ENCODE measurements around the gene FBXW2.
A peak's percentile ranks its signal among the peaks of the same experiment; 100 is the strongest.

The FBXW2 gene

DNA sequence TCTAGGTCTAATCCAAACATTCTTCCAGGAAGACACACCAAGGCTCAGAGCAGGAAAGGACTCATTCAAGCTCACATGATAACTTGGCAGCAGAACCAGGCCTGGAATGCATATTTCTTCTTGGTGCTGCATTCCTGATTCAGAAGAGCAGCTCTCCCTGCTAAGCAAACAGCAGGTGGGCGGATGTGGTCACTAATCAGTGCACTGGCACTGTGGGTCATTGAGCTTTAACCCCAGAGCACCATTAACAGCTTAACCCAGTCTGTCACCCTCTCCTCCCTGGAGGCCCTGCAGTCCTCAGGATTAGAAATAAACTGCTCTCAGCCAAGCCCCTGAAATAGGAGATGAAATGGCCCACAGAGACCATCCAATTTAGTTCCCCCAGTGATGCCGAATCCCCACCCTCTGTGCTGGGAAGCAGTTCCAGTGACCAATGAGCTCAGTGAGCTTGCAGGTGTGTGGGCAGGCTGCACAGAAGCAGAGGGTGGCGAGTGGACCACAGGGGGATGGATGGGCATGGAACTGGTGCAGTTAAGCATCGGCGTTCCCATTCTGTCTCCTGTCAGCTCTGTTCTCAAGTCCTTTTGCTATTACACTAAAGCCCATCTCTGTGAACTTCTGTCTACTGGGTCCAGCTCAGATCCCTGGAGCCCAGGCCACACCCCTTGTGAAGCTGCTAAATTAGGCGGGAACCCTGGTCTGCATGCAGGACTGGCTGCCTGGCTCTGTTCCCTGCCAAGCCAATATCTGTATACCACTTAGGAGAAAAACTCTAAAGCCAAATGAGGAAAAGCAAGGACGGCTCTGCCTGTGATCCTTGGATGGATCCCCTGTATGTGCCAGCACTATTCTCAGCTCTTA, 62.3 kb downstream of the FBXW2 start:
- TF ChIP-seq TEAD4 (IDR thresholded peaks at IDR 0.05), result peak; percentile 100
- TF ChIP-seq EP300 (IDR thresholded peaks at IDR 0.05; ENCODE audit: borderline replicate concordance), result peak; percentile 99
- TF ChIP-seq TCF12 (IDR thresholded peaks at IDR 0.05; ENCODE audit: low read depth), result peak; percentile 99
- TF ChIP-seq, protein P1, sequence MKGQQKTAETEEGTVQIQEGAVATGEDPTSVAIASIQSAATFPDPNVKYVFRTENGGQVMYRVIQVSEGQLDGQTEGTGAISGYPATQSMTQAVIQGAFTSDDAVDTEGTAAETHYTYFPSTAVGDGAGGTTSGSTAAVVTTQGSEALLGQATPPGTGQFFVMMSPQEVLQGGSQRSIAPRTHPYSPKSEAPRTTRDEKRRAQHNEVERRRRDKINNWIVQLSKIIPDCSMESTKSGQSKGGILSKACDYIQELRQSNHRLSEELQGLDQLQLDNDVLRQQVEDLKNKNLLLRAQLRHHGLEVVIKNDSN (IDR thresholded peaks at IDR 0.05), result peak; percentile 74
- 0 out of 2 replicates have a peak, but pooled peaks have one; percentile 50 for TF ChIP-seq ZBTB7A (IDR thresholded peaks at IDR 0.05; ENCODE audit: low read depth)
- TF ChIP-seq, protein P2, sequence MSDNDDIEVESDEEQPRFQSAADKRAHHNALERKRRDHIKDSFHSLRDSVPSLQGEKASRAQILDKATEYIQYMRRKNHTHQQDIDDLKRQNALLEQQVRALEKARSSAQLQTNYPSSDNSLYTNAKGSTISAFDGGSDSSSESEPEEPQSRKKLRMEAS (IDR thresholded peaks at IDR 0.05), result peak; percentile 73
- peak; percentile 32; the same call in 1 of the 2 replicates for TF ChIP-seq RAD21 (IDR thresholded peaks at IDR 0.05; ENCODE audit: low read depth)
- TF ChIP-seq EGR1 (IDR thresholded peaks at IDR 0.05), result peak; percentile 81
- TF ChIP-seq FOXM1 (IDR thresholded peaks at IDR 0.05; ENCODE audit: borderline replicate concordance, low read depth), result peak; percentile 96
- TF ChIP-seq CEBPB (IDR thresholded peaks at IDR 0.05), result peak; percentile 82
- TF ChIP-seq, protein P3, sequence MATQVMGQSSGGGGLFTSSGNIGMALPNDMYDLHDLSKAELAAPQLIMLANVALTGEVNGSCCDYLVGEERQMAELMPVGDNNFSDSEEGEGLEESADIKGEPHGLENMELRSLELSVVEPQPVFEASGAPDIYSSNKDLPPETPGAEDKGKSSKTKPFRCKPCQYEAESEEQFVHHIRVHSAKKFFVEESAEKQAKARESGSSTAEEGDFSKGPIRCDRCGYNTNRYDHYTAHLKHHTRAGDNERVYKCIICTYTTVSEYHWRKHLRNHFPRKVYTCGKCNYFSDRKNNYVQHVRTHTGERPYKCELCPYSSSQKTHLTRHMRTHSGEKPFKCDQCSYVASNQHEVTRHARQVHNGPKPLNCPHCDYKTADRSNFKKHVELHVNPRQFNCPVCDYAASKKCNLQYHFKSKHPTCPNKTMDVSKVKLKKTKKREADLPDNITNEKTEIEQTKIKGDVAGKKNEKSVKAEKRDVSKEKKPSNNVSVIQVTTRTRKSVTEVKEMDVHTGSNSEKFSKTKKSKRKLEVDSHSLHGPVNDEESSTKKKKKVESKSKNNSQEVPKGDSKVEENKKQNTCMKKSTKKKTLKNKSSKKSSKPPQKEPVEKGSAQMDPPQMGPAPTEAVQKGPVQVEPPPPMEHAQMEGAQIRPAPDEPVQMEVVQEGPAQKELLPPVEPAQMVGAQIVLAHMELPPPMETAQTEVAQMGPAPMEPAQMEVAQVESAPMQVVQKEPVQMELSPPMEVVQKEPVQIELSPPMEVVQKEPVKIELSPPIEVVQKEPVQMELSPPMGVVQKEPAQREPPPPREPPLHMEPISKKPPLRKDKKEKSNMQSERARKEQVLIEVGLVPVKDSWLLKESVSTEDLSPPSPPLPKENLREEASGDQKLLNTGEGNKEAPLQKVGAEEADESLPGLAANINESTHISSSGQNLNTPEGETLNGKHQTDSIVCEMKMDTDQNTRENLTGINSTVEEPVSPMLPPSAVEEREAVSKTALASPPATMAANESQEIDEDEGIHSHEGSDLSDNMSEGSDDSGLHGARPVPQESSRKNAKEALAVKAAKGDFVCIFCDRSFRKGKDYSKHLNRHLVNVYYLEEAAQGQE (IDR thresholded peaks at IDR 0.05; ENCODE audit: low read depth), result peak; percentile 35; the same call in 1 of the 2 replicates
- TF ChIP-seq CREB1 (IDR thresholded peaks at IDR 0.05; ENCODE audit: low read depth), result no peak
- TF ChIP-seq TAF1 (IDR thresholded peaks at IDR 0.05; ENCODE audit: low read depth), result 0 out of 2 replicates have a peak, but pooled peaks have one; percentile 3
- no peak for TF ChIP-seq YY1 (IDR thresholded peaks at IDR 0.05; ENCODE audit: low read depth)
- peak; percentile 100 for TF ChIP-seq NFIC (IDR thresholded peaks at IDR 0.05)

DNA sequence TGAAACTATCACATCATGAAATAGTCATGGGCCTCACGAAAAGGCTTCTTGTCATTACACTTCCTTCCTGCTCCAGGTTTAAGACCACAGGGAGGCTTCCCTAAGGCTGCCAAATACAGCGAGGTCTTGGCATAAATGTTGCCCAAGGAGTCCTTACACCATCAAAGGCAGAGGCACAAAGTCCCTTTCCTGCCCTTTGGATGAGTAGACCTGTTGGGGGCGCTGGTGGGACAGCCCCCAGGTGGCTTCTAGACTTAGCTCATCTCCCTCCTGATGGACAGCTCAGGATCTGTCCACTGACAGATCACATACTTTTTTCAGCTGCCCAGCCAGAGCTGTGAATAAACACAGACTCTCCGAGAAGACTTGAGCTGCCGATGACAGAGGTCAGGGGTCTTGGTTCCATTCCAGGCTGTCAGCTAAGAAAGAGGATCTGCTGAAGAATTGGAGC, 63.4 kb downstream of the FBXW2 start:
- no peak for TF ChIP-seq EGR1 (IDR thresholded peaks at IDR 0.05)
- no peak for TF ChIP-seq EP300 (IDR thresholded peaks at IDR 0.05; ENCODE audit: borderline replicate concordance)
- no peak for TF ChIP-seq TAF1 (IDR thresholded peaks at IDR 0.05; ENCODE audit: low read depth)
- no peak for TF ChIP-seq CREB1 (IDR thresholded peaks at IDR 0.05; ENCODE audit: low read depth)
- TF ChIP-seq TCF12 (IDR thresholded peaks at IDR 0.05; ENCODE audit: low read depth), result no peak
- TF ChIP-seq, protein P1 (IDR thresholded peaks at IDR 0.05), result no peak
- TF ChIP-seq FOXM1 (IDR thresholded peaks at IDR 0.05; ENCODE audit: borderline replicate concordance, low read depth), result no peak
- TF ChIP-seq, protein P3 (IDR thresholded peaks at IDR 0.05; ENCODE audit: low read depth), result no peak
- no peak for TF ChIP-seq ZBTB7A (IDR thresholded peaks at IDR 0.05; ENCODE audit: low read depth)
- no peak for TF ChIP-seq NFIC (IDR thresholded peaks at IDR 0.05)
- TF ChIP-seq RAD21 (IDR thresholded peaks at IDR 0.05; ENCODE audit: low read depth), result no peak
- no peak for TF ChIP-seq TEAD4 (IDR thresholded peaks at IDR 0.05)
- TF ChIP-seq YY1 (IDR thresholded peaks at IDR 0.05; ENCODE audit: low read depth), result no peak
- TF ChIP-seq CEBPB (IDR thresholded peaks at IDR 0.05), result no peak
- TF ChIP-seq, protein P2 (IDR thresholded peaks at IDR 0.05), result no peak

DNA sequence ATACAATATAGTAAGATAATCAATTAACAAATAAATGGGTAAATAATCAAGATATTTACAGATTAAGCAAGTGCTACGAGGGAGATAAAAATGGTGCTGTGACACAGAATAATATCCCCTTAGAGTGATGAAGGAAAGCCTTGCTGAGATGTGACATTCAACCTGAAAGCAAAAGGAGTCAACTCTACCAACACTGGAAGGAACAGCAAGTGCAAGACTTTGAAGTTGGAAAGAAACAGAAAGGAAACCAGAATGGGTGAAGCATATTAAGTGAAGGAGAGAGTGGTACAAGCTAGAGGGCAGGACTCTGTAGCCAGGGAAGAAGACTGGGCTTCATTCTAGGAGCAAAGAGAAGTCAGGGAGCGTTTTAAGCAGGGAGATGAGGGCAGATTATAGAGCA, 66.7 kb downstream of the FBXW2 start:
- TF ChIP-seq EGR1 (IDR thresholded peaks at IDR 0.05), result no peak
- TF ChIP-seq, protein P2 (IDR thresholded peaks at IDR 0.05), result no peak

DNA sequence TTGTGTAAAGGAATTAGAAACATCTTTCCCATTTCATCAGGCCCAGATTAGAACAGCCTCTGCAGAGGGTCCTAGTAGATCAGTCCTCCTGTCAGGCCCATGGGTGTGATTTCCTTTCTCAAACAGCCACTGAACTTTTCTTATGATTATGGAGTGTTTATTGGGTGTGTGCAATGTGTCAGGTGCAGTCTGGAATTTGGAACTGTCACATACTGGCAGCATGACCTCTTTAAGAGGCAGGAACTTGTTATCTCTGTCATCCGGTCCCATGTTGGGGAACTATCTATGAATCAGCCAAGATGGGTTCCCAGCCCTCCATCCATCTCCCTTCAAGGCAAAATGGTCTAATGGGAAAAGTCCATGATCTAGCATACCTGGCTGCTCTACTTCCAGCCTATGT, 67.3 kb downstream of the FBXW2 start:
- no peak for TF ChIP-seq TCF12 (IDR thresholded peaks at IDR 0.05; ENCODE audit: low read depth)
- TF ChIP-seq RAD21 (IDR thresholded peaks at IDR 0.05; ENCODE audit: low read depth), result no peak
- TF ChIP-seq, protein P3 (IDR thresholded peaks at IDR 0.05; ENCODE audit: low read depth), result no peak
- no peak for TF ChIP-seq CREB1 (IDR thresholded peaks at IDR 0.05; ENCODE audit: low read depth)
- TF ChIP-seq, protein P2 (IDR thresholded peaks at IDR 0.05), result no peak
- TF ChIP-seq EP300 (IDR thresholded peaks at IDR 0.05; ENCODE audit: borderline replicate concordance), result no peak
- TF ChIP-seq YY1 (IDR thresholded peaks at IDR 0.05; ENCODE audit: low read depth), result no peak
- no peak for TF ChIP-seq ZBTB7A (IDR thresholded peaks at IDR 0.05; ENCODE audit: low read depth)
- TF ChIP-seq, protein P1 (IDR thresholded peaks at IDR 0.05), result no peak
- no peak for TF ChIP-seq FOXM1 (IDR thresholded peaks at IDR 0.05; ENCODE audit: borderline replicate concordance, low read depth)
- no peak for TF ChIP-seq EGR1 (IDR thresholded peaks at IDR 0.05)
- TF ChIP-seq TEAD4 (IDR thresholded peaks at IDR 0.05), result no peak
- no peak for TF ChIP-seq CEBPB (IDR thresholded peaks at IDR 0.05)
